Measurements from ENCODE around the gene PTCHD1.

- TF ChIP-seq CREB1 (CRISPR knock-in tag; IDR thresholded peaks at IDR 0.05) = no peak
- no peak for TF ChIP-seq TEAD4 (CRISPR knock-in tag; IDR thresholded peaks at IDR 0.05)
- no peak for TF ChIP-seq CTCF (IDR thresholded peaks at IDR 0.05)
- TF ChIP-seq FOXK1 (CRISPR knock-in tag; IDR thresholded peaks at IDR 0.05) = no peak
- TF ChIP-seq IRF1 (CRISPR knock-in tag; IDR thresholded peaks at IDR 0.05) = no peak
- no peak for TF ChIP-seq NR3C1 (CRISPR knock-in tag; conservative IDR thresholded peaks at IDR 0.05; ENCODE audit: low read depth)
Measured at GRCh38 chrX:23383411-23383810, 48.8 kb downstream of the PTCHD1 start.
